GM21526 (cell line): Measurements from ENCODE around the gene SALL1.

Experiments used
- ATAC-seq: cut with Tn5 transposase; IDR thresholded peaks from one replicate; pipeline ENCODE4 v1.9.1; 2021; ENCODE audit warnings: moderate library complexity; ENCODE audit not compliant: unreplicated experiment, low FRiP score

Gene SALL1

GRCh38 chr16:51150888-51151320 is at the start of gene SALL1:
TSS of gene SALL1 (minus strand) at chr16:51151270. CDS start at chr16:51151241, 29 bp downstream.
- ATAC-seq = no peak

GRCh38 chr16:51200793-51201192 is 49.7 kb upstream of the SALL1 start:
- ATAC-seq = no peak

- ATAC-seq = no peak
These were observed 47.1 kb upstream of the SALL1 start for GRCh38 chr16:51197953-51198748.

GRCh38 chr16:51193879-51194278 is 42.8 kb upstream of the SALL1 start:
- ATAC-seq = no peak

GRCh38 chr16:51184702-51185433 is 33.8 kb upstream of the SALL1 start:
- no peak for ATAC-seq

- ATAC-seq = no peak
These were observed 30.4 kb upstream of the SALL1 start for GRCh38 chr16:51181503-51181811.

- ATAC-seq = no peak
These were observed 29.8 kb upstream of the SALL1 start for GRCh38 chr16:51180719-51181502.

GRCh38 chr16:51175081-51175480 is 24.0 kb upstream of the SALL1 start:
- no peak for ATAC-seq

- no peak for ATAC-seq
These were observed 21.3 kb upstream of the SALL1 start for GRCh38 chr16:51172368-51172767.

- ATAC-seq = no peak
These were observed 17.7 kb upstream of the SALL1 start for GRCh38 chr16:51168755-51169154.

- ATAC-seq = no peak
These were observed 16.3 kb upstream of the SALL1 start for GRCh38 chr16:51167170-51167895.

GRCh38 chr16:51166541-51166940 is 15.5 kb upstream of the SALL1 start:
- ATAC-seq = no peak

- no peak for ATAC-seq
These were observed 15.0 kb upstream of the SALL1 start for GRCh38 chr16:51166091-51166490.

GRCh38 chr16:51165043-51165442 is 14.0 kb upstream of the SALL1 start:
- no peak for ATAC-seq

- no peak for ATAC-seq
These were observed 13.5 kb upstream of the SALL1 start for GRCh38 chr16:51164574-51164973.

GRCh38 chr16:51163894-51164566 is 13.0 kb upstream of the SALL1 start:
- ATAC-seq = no peak

GRCh38 chr16:51163366-51163765 is 12.3 kb upstream of the SALL1 start:
- ATAC-seq = no peak

- ATAC-seq = no peak
These were observed 10.5 kb upstream of the SALL1 start for GRCh38 chr16:51161440-51162195.

GRCh38 chr16:51159865-51160264 is 8.8 kb upstream of the SALL1 start:
- no peak for ATAC-seq
